Fibroblast of villous mesenchyme (primary cell): ENCODE measurements around the gene REELD1. TPM values are rescaled to one million over a fixed set of nuclear protein-coding genes. Genes with fewer than 3 reads are reported as not detected.

Experiments
- DNase-seq: peaks from one replicate; pipeline ENCODE4 v3.0.0-alpha.2; 2010; ENCODE audit warnings: low read depth
- H3K4me3 ChIP-seq: 2 replicates; pipeline ENCODE4 v1.5.1; 2011; ENCODE audit warnings: low read depth, mild to moderate bottlenecking, low read length
- CTCF ChIP-seq: IDR thresholded peaks from 2 replicates; pipeline ENCODE4 v1.5.1; 2012; ENCODE audit warnings: low read depth, mild to moderate bottlenecking, low read length; ENCODE audit not compliant: insufficient read depth
- total RNA-seq: library from RNA; depleted of rRNA; stranded (reverse); fragments of >200 nt; gene quantifications from 2 replicates; pipeline ENCODE4 v1.2.3, GENCODE V29; 2012

The REELD1 gene
- total RNA-seq, 1 donor: not detected

GRCh38 chr4:146271466-146271865 lies 57.1 kb downstream of the REELD1 start:
- no peak overlapping the region for H3K4me3 ChIP-seq
- no peak for TF ChIP-seq CTCF
- DNase-seq: no peak

- no peak for TF ChIP-seq CTCF
- H3K4me3 ChIP-seq: no peak overlapping the region
- DNase-seq: no peak
Measured at GRCh38 chr4:146273204-146273901, 59.0 kb downstream of the REELD1 start.

GRCh38 chr4:146274774-146275173 lies 60.4 kb downstream of the REELD1 start:
- no peak overlapping the region for H3K4me3 ChIP-seq
- no peak for DNase-seq
- no peak for TF ChIP-seq CTCF

GRCh38 chr4:146275370-146275769 lies 61.0 kb downstream of the REELD1 start:
- TF ChIP-seq CTCF: no peak
- peak; percentile 17 for DNase-seq
- H3K4me3 ChIP-seq: no peak overlapping the region

- peak; percentile 57 for DNase-seq
- no peak for TF ChIP-seq CTCF
- no peak overlapping the region for H3K4me3 ChIP-seq
Measured at GRCh38 chr4:146278986-146279385, 64.6 kb downstream of the REELD1 start.

Other genes with a start within 250 kb of the REELD1 start
- gene LSM6, start 38.8 kb upstream of the REELD1 start, total RNA-seq: 22.5 and 26.3 TPM in 2 replicates